NCI-H526 treated with DMSO at 0.1 percent for 48 hours (cell line): ENCODE measurements around the gene ZNF414.
"Not testable (repeated sequence)": the region's sequence is repeated elsewhere in the genome, so short reads cannot be mapped to it uniquely, and the experiment has no call there.

Experiments used
- DNase-seq: peaks from one replicate; lab custom pipeline; 2025; lab: John Stamatoyannopoulos, UW

The ZNF414 gene

GRCh38 chr19:8517551-8518442 lies 3.8 kb upstream of the ZNF414 start:
- no peak for DNase-seq

GRCh38 chr19:8515317-8515716 lies 1.4 kb upstream of the ZNF414 start:
- DNase-seq: no peak

- not testable (repeated sequence) for DNase-seq
Observed at GRCh38 chr19:8514505-8515009, 590 bp upstream of the ZNF414 start.

- no peak for DNase-seq
Observed at GRCh38 chr19:8513036-8513686, 806 bp downstream of the ZNF414 start.

- DNase-seq: no peak
Observed at GRCh38 chr19:8512115-8512967, 1.6 kb downstream of the ZNF414 start.

GRCh38 chr19:8511573-8512101 lies 2.3 kb downstream of the ZNF414 start:
- DNase-seq: no peak

- DNase-seq: no peak
Observed at GRCh38 chr19:8510589-8511115, 3.3 kb downstream of the ZNF414 start.

- peak; percentile 9 for DNase-seq
Observed at GRCh38 chr19:8506402-8506957, 7.5 kb downstream of the ZNF414 start.

- DNase-seq: peak; percentile 70
Observed at GRCh38 chr19:8505680-8506401, 8.1 kb downstream of the ZNF414 start.

GRCh38 chr19:8504919-8505318 lies 9.0 kb downstream of the ZNF414 start:
- no peak for DNase-seq

- no peak for DNase-seq
Observed at GRCh38 chr19:8504171-8504570, 9.8 kb downstream of the ZNF414 start.

- DNase-seq: no peak
Observed at GRCh38 chr19:8503510-8503909, 10.5 kb downstream of the ZNF414 start.

- DNase-seq: no peak
Observed at GRCh38 chr19:8501981-8502380, 12.0 kb downstream of the ZNF414 start.

- DNase-seq: no peak
Observed at GRCh38 chr19:8501516-8501915, 12.5 kb downstream of the ZNF414 start.

GRCh38 chr19:8500158-8500557 lies 13.8 kb downstream of the ZNF414 start:
- no peak for DNase-seq

- no peak for DNase-seq
Observed at GRCh38 chr19:8499048-8499833, 14.7 kb downstream of the ZNF414 start.

GRCh38 chr19:8498295-8498694 lies 15.7 kb downstream of the ZNF414 start:
- DNase-seq: no peak

- no peak for DNase-seq
Observed at GRCh38 chr19:8494158-8494557, 19.8 kb downstream of the ZNF414 start.

- DNase-seq: no peak
Observed at GRCh38 chr19:8491574-8491973, 22.4 kb downstream of the ZNF414 start.

GRCh38 chr19:8490873-8491272 lies 23.1 kb downstream of the ZNF414 start:
- no peak for DNase-seq
